ENCODE measurements around the gene SLC6A5.

GRCh38 chr11:20566591-20567434 lies 32.6 kb upstream of the SLC6A5 start:
- no peak for TF ChIP-seq CTCF (IDR thresholded peaks at IDR 0.05)
- no peak for TF ChIP-seq EP300 (IDR thresholded peaks at IDR 0.05)
- TF ChIP-seq POLR2AphosphoS5 (IDR thresholded peaks at IDR 0.05), result no peak
